Left ventricle myocardium inferior (tissue), 1 donor: ENCODE measurements around the gene FAAP100. TPM values are rescaled to one million over a fixed set of nuclear protein-coding genes. Genes with fewer than 3 reads are reported as not detected.
A peak's percentile ranks its signal among the peaks of the same experiment; 100 is the strongest.

Source experiments
- DNase-seq: peaks from one replicate; pipeline ENCODE4 v3.0.0-alpha.2; 2020
- H3K27ac ChIP-seq: fragments of 200-600 bp; replicated peaks from 2 replicates; pipeline ENCODE4 v1.8.0; 2021
- H3K27me3 ChIP-seq: fragments of 200-600 bp; 2 replicates; pipeline ENCODE4 v1.8.0; 2021; ENCODE audit warnings: low read depth
- H3K36me3 ChIP-seq: fragments of 200-600 bp; 2 replicates; pipeline ENCODE4 v1.8.0; 2021
- H3K4me1 ChIP-seq: fragments of 200-600 bp; 2 replicates; pipeline ENCODE4 v1.8.0; 2021
- H3K4me3 ChIP-seq: fragments of 200-600 bp; 2 replicates; pipeline ENCODE4 v1.8.0; 2021; ENCODE audit warnings: mild to moderate bottlenecking, moderate library complexity
- H3K9me3 ChIP-seq: fragments of 200-600 bp; replicated peaks from 2 replicates; pipeline ENCODE4 v1.8.0; 2021
- intact Hi-C: fragments of 100-400 bp; cut with micrococcal nuclease; formaldehyde crosslinking; loops from one replicate; pipeline ENCODE4 v1.11.0; 2022
- total RNA-seq: library from RNA; stranded (reverse); fragmentation: NEBNext Ultra II Directional; extraction: Animal tissue kit (Norgen Biotek cat#: 25700); gene quantifications from one replicate; pipeline ENCODE4 v1.2.1, GENCODE V29; 2021
- TF ChIP-seq, protein P1 (sequence below): fragments of 200-600 bp; IDR thresholded peaks from 2 replicates; pipeline ENCODE4 v1.8.0; 2021; ENCODE audit warnings: antibody characterized with exemption, mild to moderate bottlenecking, borderline replicate concordance
- donor health status: DM: no; HTN: yes; CAD: no; lungs with severe emphysema.

Gene FAAP100
- total RNA-seq, 1 donor from 2014 or later = 15.9 TPM

DNA sequence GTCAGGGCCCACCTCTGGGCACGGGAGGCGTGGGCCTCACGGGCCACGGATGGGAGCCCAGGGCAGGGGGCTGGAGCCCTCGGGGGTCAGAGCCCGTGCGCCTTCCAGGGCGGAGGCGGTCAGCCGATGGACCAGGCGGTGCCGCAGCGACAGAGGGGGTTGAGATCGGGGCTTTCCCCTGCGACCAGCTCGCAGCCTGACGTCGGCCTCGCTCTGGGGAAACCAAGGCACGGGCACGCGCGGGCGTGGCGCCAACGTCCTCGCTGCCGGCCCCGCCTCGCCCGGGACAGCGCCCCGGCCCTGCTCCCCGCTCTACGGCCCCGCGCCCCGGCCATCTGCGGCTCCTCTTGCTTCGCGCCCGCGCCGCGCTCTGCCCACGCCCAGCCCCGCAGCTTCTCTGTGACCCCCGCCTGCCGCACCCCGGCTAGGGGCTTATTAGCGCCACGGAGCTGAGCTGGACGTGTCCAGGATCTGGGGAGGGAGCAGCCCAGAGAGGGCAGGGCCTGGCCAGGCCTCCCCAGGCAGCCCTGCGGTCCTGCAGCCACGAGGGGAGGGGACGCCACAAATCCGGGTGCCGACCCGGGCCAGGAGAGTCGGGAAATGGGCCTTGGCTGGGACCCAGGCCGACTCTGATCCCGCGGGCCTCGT lies 53.1 kb downstream of the FAAP100 start:
- Histone ChIP-seq H3K4me1 (peaks cover 7% of the 10 kb centered on the region), H3K27me3 (peaks cover 13% of the 10 kb centered on the region), H3K4me3 (peak overlapping the region; percentile 19), H3K36me3 (no peaks in the 10 kb centered on the region), H3K27ac (no peak overlapping the region), H3K9me3 (no peaks in the 10 kb centered on the region)
- intact Hi-C loops = no loop called here
- TF ChIP-seq, protein P1, sequence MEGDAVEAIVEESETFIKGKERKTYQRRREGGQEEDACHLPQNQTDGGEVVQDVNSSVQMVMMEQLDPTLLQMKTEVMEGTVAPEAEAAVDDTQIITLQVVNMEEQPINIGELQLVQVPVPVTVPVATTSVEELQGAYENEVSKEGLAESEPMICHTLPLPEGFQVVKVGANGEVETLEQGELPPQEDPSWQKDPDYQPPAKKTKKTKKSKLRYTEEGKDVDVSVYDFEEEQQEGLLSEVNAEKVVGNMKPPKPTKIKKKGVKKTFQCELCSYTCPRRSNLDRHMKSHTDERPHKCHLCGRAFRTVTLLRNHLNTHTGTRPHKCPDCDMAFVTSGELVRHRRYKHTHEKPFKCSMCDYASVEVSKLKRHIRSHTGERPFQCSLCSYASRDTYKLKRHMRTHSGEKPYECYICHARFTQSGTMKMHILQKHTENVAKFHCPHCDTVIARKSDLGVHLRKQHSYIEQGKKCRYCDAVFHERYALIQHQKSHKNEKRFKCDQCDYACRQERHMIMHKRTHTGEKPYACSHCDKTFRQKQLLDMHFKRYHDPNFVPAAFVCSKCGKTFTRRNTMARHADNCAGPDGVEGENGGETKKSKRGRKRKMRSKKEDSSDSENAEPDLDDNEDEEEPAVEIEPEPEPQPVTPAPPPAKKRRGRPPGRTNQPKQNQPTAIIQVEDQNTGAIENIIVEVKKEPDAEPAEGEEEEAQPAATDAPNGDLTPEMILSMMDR = no peak
- no peak for DNase-seq

DNA sequence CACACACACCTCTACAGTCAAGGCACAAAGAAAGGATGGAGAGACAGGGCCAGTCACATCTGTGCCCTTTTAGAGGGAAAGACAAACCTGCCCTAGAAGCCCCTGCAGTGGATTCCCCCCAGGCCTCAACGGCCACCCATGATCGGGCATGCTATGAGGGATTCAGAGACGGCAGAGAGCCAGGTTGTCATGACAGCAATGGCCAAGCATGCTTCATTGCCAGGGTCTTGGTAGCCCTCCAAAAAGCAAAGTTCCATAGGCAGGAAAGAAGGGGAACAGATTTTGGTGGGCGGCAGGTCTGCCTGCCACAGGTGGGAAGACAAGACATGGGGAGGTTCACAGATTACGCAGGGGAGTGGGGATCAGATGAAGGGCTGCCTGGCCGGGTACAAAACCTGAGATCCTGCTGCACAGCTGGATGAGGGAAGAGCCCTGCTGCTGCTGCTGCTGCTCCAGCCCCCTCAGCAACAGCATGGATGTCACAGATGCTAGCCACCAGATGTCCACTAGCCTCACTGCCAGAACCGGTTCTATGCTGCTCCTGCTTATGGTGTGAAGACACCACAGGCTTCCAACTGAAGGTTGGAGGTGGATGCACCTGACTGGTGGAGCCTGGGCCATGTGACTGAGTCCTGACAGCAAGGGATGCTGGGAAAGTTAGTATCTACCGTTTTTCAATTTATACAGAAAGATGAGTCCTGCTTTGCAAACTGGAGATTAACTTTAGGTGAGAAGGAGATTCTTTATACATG lies 57.4 kb downstream of the FAAP100 start:
- Histone ChIP-seq H3K4me1 (peaks cover 9% of the 10 kb centered on the region), H3K4me3 (no peak overlapping the region), H3K27me3 (peaks cover 20% of the 10 kb centered on the region), H3K9me3 (no peaks in the 10 kb centered on the region), H3K27ac (no peak overlapping the region), H3K36me3 (no peaks in the 10 kb centered on the region)
- TF ChIP-seq, protein P1 = no peak
- intact Hi-C loops = no loop called here
- no peak for DNase-seq

GRCh38 chr17:81493198-81494038 lies 58.7 kb downstream of the FAAP100 start:
- H3K27me3 ChIP-seq = peaks cover 14% of the 10 kb centered on the region
- H3K27ac ChIP-seq = no peak overlapping the region
- H3K4me1 ChIP-seq = peaks cover 14% of the 10 kb centered on the region
- intact Hi-C loops = no loop called here
- no peaks in the 10 kb centered on the region for H3K36me3 ChIP-seq
- DNase-seq = no peak
- H3K9me3 ChIP-seq = no peaks in the 10 kb centered on the region
- H3K4me3 ChIP-seq = no peak overlapping the region
- TF ChIP-seq, protein P1 = no peak

DNA sequence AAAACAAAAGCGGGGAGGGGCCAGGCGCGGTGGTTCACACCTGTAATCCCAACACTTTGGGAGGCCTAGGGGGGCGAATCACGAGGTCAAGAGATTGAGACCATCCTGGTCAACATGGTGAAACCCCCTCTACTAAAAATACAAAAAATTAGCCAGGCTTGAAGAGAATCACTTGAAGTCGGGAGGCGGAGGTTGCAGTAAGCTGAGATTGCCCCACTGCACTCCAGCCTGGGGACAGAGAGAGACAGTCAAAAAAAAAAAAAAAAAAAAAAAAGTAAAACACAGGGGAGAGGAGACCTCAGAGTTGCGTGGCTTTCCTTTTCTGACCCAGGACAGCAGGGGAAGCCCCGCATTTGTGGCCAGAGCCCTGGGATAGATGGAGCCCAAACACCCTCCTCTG lies 59.4 kb downstream of the FAAP100 start:
- no peak for DNase-seq
- TF ChIP-seq, protein P1 = no peak
- no peaks in the 10 kb centered on the region for H3K9me3 ChIP-seq
- H3K27me3 ChIP-seq = peaks cover 14% of the 10 kb centered on the region
- no peak overlapping the region for H3K4me3 ChIP-seq
- intact Hi-C loops = no loop called here
- H3K27ac ChIP-seq = no peak overlapping the region
- H3K36me3 ChIP-seq = no peaks in the 10 kb centered on the region
- H3K4me1 ChIP-seq = peaks cover 20% of the 10 kb centered on the region

GRCh38 chr17:81492202-81492601 lies 60.0 kb downstream of the FAAP100 start:
- peaks cover 14% of the 10 kb centered on the region for H3K27me3 ChIP-seq
- no peak for DNase-seq

More at GRCh38 chr17:81492202-81492601, 60.0 kb downstream of the FAAP100 start:
- Histone ChIP-seq H3K27ac (no peak overlapping the region), H3K4me3 (no peak overlapping the region), H3K36me3 (no peaks in the 10 kb centered on the region), H3K4me1 (peaks cover 25% of the 10 kb centered on the region), H3K9me3 (no peaks in the 10 kb centered on the region)
- TF ChIP-seq, protein P1 = no peak
- intact Hi-C loops = no loop called here
